K562 (cell line): Measurements from ENCODE around the gene BCO2. TPM values are rescaled to one million over a fixed set of nuclear protein-coding genes. Genes with fewer than 3 reads are reported as not detected.
A peak's percentile ranks its signal among the peaks of the same experiment; 100 is the strongest.

Experiments used
- BDP1 ChIP-seq: IDR thresholded peaks from 3 replicates; pipeline ENCODE4 v1.6.1; 2011; ENCODE audit not compliant: insufficient read length, insufficient read depth
- BRD4 ChIP-seq: fragments of 200-600 bp; sonication (generic); IDR thresholded peaks from 2 replicates; pipeline ENCODE4 v1.6.1; 2017; ENCODE audit warnings: inconsistent platforms
- CBX8 ChIP-seq: fragments of 200-600 bp; sonication (generic); IDR thresholded peaks from 2 replicates; pipeline ENCODE4 v1.6.1; 2012; ENCODE audit warnings: borderline replicate concordance, mixed run types, low read depth, mild to moderate bottlenecking, moderate library complexity, mixed read lengths, low read length, control low read depth, inconsistent platforms; ENCODE audit not compliant: poor library complexity, severe bottlenecking; ENCODE audit errors: extremely low read depth
- CHD1 ChIP-seq: fragments of 200-600 bp; sonication (generic); IDR thresholded peaks from one replicate; pipeline ENCODE4 v1.6.1; 2012; ENCODE audit warnings: mild to moderate bottlenecking, moderate library complexity, low read length, inconsistent platforms
- EP400 ChIP-seq: fragments of 450-650 bp; IDR thresholded peaks from 2 replicates; pipeline ENCODE4 v1.6.1; 2017; ENCODE audit warnings: antibody characterized with exemption, mild to moderate bottlenecking, moderate library complexity
- FOXM1 ChIP-seq, 2 experiments: fragments of 450-650 bp in 1 of 2; sonication (generic) in 1 of 2; formaldehyde crosslinking in 1 of 2; IDR thresholded peaks; 2 replicates each; pipeline versions ENCODE4 v1.6.1 to v1.9.0; 2017 to 2022; ENCODE audit warnings: low read depth in 2 of 2, mild to moderate bottlenecking in 2 of 2, missing genetic modification reagents in 1 of 2, moderate library complexity in 1 of 2
- FOXP1 ChIP-seq: sonication (generic); formaldehyde crosslinking; IDR thresholded peaks from 2 replicates; pipeline ENCODE4 v1.8.0; 2022; ENCODE audit warnings: mild to moderate bottlenecking, missing genetic modification reagents
- KLF16 ChIP-seq: IDR thresholded peaks from 2 replicates; pipeline ENCODE4 v1.6.1; 2016; ENCODE audit warnings: antibody characterized with exemption
- MYC ChIP-seq, 2 experiments: fragments of 250-450 bp in 1 of 2; sonication (Bioruptor Pico) in 1 of 2; IDR thresholded peaks; 2 replicates each; pipeline versions ENCODE4 v1.5.1 to v1.6.1; 2012 to 2021; ENCODE audit warnings: low read depth in 2 of 2, borderline replicate concordance in 1 of 2, improper control_type of control experiment in 1 of 2, low read length in 1 of 2, mild to moderate bottlenecking in 1 of 2, moderate library complexity in 1 of 2
- NR2F6 ChIP-seq: fragments of 450-650 bp; formaldehyde crosslinking; IDR thresholded peaks from 2 replicates; pipeline ENCODE4 v1.4.0; 2020; ENCODE audit warnings: mild to moderate bottlenecking
- SMAD4 ChIP-seq: fragments of 250-450 bp; sonication (Bioruptor Pico); conservative IDR thresholded peaks from 2 replicates; pipeline ENCODE4 v1.8.0; 2021; ENCODE audit warnings: inconsistent platforms, mild to moderate bottlenecking, moderate library complexity
- SMARCA4 ChIP-seq: fragments of 450-650 bp; IDR thresholded peaks from 2 replicates; pipeline ENCODE4 v1.6.1; 2016
- STAG1 ChIP-seq: sonication (generic); formaldehyde crosslinking; IDR thresholded peaks from 2 replicates; pipeline ENCODE4 v1.5.0; 2020; ENCODE audit warnings: missing genetic modification reagents, borderline replicate concordance
- TSC22D4 ChIP-seq: fragments of 450-650 bp; IDR thresholded peaks from 2 replicates; pipeline ENCODE4 v1.6.1; 2016; ENCODE audit warnings: missing genetic modification characterization, missing biosample characterization, control low read depth
- ZEB2 ChIP-seq: fragments of 450-650 bp; IDR thresholded peaks from 2 replicates; pipeline ENCODE4 v1.6.1; 2016
- ZNF124 ChIP-seq: sonication (generic); formaldehyde crosslinking; IDR thresholded peaks from 2 replicates; pipeline ENCODE4 v1.8.1; 2022; ENCODE audit warnings: missing genetic modification reagents
- ZNF165 ChIP-seq: fragments of 250-450 bp; sonication (Bioruptor Pico); IDR thresholded peaks from 2 replicates; pipeline ENCODE4 v1.4.0; 2020; ENCODE audit warnings: borderline replicate concordance
- ZNF717 ChIP-seq: fragments of 250-450 bp; sonication (Bioruptor Pico); IDR thresholded peaks from 2 replicates; pipeline ENCODE4 v1.5.0; 2021
- ZNF75A ChIP-seq: fragments of 450-650 bp; formaldehyde crosslinking; IDR thresholded peaks from 2 replicates; pipeline ENCODE4 v1.4.0; 2020; ENCODE audit warnings: mild to moderate bottlenecking
- ZNF76 ChIP-seq: fragments of 250-450 bp; sonication (Bioruptor Pico); IDR thresholded peaks from 2 replicates; pipeline ENCODE4 v1.4.0; 2020; ENCODE audit warnings: mild to moderate bottlenecking, moderate library complexity, borderline replicate concordance
- polyA plus RNA-seq, 8 experiments: library from polyadenylated mRNA; depleted of rRNA in 4 of 8; stranded (reverse) in 5 of 8; unstranded in 3 of 8; fragments of >200 nt; fragmentation: Nextera tagmentation in 2 of 8; fragmentation: Illumina TruSeq in 1 of 8; extraction: Ambion mirVana in 2 of 8; extraction: Trizol in 1 of 8; gene quantifications; 2 replicates each; pipeline versions ENCODE4 v1.2.1 to v1.2.3, GENCODE V29; 2011 to 2014; ENCODE audit warnings: inconsistent platforms in 1 of 8, missing spikeins in 1 of 8
- total RNA-seq, 7 experiments: library from RNA; depleted of rRNA in 6 of 7; stranded (reverse); fragments of >200 nt in 6 of 7; fragmentation: Illumina TruSeq in 2 of 7; extraction: Trizol in 2 of 7; gene quantifications; 2 replicates each; pipeline versions ENCODE4 v1.2.1 to v1.2.3, GENCODE V29; 2011 to 2021; ENCODE audit warnings: low replicate concordance in 1 of 7
- TF ChIP-seq, protein P1 (sequence below): fragments of 250-450 bp; sonication (Bioruptor Pico); IDR thresholded peaks from 2 replicates; pipeline ENCODE4 v1.5.0; 2021
- TF ChIP-seq, protein P2 (sequence below): IDR thresholded peaks from 2 replicates; pipeline ENCODE4 v1.6.1; 2011; ENCODE audit warnings: borderline replicate concordance, low read depth, mild to moderate bottlenecking, moderate library complexity, low read length; ENCODE audit not compliant: insufficient read depth, poor library complexity, severe bottlenecking
- TF ChIP-seq, protein P3 (sequence below): fragments of 250-450 bp; sonication (Bioruptor Pico); IDR thresholded peaks from 2 replicates; pipeline ENCODE4 v1.5.1; 2021; ENCODE audit warnings: mild to moderate bottlenecking

BCO2 gene
- total and polyA plus RNA-seq, 9 of the 15 experiments (the other 6 are each of a cell fraction or from before 2014, with no cell fraction given), result 0.21 to 1.0 (median 0.47) TPM; not detected in 1

DNA sequence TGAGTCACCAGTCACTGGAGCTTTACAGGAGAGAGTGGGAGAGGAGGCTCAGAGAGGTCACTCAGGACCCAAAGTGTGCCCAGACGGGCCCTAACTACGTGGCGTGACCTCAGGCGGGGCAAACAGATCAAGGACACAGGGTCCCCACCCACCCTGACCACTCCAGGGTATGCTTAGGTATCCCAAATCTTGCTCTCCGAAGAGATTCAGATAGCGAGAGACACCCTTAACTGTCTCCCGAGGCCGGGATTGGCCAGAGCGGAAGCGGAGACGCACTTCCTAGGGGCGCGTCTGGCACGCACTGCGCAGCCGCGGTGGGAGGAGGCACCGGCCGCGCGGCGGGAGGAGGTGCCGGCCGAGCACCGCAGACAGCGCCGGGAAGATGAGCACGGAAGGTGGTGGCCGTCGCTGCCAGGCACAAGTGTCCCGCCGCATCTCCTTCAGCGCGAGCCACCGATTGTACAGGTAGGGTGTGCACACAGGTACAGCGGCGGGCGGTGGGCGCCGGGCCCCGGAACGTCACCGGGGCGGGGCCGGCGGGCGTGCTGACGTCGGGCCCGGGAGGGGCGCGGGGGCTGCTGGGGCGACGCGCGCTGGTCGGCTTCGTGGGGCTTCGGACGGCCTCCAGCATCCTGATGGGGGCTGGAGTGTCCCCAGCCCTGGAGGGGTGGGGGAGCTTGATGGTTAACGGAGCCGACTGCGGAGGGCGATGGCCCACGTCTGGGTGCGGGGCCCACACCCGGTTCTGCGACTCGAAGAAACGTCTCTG lies 50.9 kb downstream of the BCO2 start, which contains the start of gene PTS (continued):
- TF ChIP-seq BRD4 (no peak), SMARCA4 (0 out of 2 replicates have a peak, but pooled peaks have one; percentile 35), NR2F6 (no peak), ZNF124 (CRISPR knock-in tag) (no peak), ZNF75A (no peak; the same call in 1 of the 2 replicates), FOXM1 (IDR thresholded peaks at IDR 0.05; ENCODE audit: low read depth) (no peak), FOXM1 (CRISPR knock-in tag; IDR thresholded peaks at IDR 0.05; ENCODE audit: low read depth) (peak; percentile 84; the same call in 1 of the 2 replicates), KLF16 (no peak), EP400 (peak; percentile 70; the same call in 1 of the 2 replicates), FOXP1 (no peak), MYC (IDR thresholded peaks at IDR 0.05; ENCODE audit: low read depth, low read length) (peak; percentile 64), MYC (CRISPR knock-in tag; IDR thresholded peaks at IDR 0.05; ENCODE audit: borderline replicate concordance, low read depth) (no peak), ZNF76 (CRISPR knock-in tag) (peak; percentile 3; the same call in 1 of the 2 replicates), BDP1 (no peak), ZEB2 (no peak), ZNF165 (CRISPR knock-in tag) (peak; percentile 67), STAG1 (CRISPR knock-in tag) (no peak; the same call in 1 of the 2 replicates), SMAD4 (peak; percentile 31), CBX8 (no peak), ZNF717 (no peak), TSC22D4 (tag) (no peak), CHD1 (no peak)
- TF ChIP-seq, protein P1, sequence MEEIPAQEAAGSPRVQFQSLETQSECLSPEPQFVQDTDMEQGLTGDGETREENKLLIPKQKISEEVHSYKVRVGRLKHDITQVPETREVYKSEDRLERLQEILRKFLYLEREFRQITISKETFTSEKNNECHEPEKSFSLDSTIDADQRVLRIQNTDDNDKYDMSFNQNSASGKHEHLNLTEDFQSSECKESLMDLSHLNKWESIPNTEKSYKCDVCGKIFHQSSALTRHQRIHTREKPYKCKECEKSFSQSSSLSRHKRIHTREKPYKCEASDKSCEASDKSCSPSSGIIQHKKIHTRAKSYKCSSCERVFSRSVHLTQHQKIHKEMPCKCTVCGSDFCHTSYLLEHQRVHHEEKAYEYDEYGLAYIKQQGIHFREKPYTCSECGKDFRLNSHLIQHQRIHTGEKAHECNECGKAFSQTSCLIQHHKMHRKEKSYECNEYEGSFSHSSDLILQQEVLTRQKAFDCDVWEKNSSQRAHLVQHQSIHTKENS, result no peak
- TF ChIP-seq, protein P2, sequence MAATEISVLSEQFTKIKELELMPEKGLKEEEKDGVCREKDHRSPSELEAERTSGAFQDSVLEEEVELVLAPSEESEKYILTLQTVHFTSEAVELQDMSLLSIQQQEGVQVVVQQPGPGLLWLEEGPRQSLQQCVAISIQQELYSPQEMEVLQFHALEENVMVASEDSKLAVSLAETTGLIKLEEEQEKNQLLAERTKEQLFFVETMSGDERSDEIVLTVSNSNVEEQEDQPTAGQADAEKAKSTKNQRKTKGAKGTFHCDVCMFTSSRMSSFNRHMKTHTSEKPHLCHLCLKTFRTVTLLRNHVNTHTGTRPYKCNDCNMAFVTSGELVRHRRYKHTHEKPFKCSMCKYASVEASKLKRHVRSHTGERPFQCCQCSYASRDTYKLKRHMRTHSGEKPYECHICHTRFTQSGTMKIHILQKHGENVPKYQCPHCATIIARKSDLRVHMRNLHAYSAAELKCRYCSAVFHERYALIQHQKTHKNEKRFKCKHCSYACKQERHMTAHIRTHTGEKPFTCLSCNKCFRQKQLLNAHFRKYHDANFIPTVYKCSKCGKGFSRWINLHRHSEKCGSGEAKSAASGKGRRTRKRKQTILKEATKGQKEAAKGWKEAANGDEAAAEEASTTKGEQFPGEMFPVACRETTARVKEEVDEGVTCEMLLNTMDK, result no peak
- TF ChIP-seq, protein P3, sequence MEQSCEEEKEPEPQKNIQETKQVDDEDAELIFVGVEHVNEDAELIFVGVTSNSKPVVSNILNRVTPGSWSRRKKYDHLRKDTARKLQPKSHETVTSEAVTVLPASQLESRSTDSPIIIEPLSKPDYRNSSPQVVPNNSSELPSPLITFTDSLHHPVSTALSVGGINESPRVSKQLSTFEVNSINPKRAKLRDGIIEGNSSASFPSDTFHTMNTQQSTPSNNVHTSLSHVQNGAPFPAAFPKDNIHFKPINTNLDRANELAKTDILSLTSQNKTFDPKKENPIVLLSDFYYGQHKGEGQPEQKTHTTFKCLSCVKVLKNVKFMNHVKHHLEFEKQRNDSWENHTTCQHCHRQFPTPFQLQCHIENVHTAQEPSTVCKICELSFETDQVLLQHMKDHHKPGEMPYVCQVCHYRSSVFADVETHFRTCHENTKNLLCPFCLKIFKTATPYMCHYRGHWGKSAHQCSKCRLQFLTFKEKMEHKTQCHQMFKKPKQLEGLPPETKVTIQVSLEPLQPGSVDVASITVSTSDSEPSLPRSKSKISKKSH (CRISPR knock-in tag), result no peak
